ENCODE results near the gene SIN3A.

The SIN3A gene

DNA sequence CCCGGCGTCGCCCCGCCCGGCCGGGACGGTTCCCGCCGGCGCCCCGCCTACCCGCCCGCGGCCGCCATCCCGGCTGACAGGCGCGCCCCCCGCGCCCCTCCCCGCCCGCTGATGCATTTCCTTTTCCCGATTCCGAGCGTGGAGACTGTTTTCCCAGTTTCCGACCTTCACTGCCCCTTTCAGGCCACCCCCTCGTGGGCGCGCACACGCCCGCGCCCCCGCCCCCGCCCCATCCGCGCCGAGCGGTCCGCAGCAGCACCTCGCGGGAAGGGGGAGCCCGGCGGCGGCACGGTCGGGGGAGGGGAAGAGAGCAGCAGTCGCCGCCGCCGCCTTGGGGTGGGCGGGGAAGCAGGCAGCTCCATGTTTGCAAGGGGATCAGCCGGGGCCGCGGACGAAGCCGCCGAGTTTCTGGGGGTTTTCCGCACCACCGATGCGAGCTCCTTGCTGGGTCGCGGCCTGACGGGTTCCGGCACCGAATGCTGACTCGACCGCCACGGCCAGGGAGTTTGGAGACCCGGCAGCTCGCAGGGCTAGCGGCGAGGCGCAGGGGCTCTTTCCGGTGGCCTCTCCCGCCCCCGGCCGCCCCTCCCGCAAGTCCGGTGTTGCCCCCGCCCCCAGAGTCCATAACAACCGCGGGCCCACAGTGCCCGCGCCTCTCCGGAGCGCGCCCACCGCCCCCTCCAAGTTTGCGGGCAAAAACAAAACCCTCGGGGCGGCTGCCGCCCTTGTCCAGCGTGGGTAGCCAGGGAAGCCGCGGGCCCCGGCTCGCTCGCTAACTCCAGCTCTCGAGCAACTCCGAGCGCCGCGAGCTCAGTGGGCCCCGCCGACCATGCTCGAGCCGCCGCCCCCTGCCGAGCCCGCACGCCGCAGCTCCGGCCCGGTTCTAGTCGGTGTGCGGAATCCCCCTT, 3.2 kb upstream of the SIN3A start:
- H3K36me3 ChIP-seq (ENCODE audit: insufficient read depth, low read length): no peaks in the 10 kb centered on the region
- peak overlapping the region; percentile 87 for H3K4me3 ChIP-seq (ENCODE audit: low read length, poor library complexity, severe bottlenecking)
- H4K20me1 ChIP-seq (ENCODE audit: insufficient read depth, low read length, poor library complexity, severe bottlenecking): peaks cover 15% of the 10 kb centered on the region
- TF ChIP-seq EZH2phosphoT487 (IDR thresholded peaks at IDR 0.05; ENCODE audit: borderline replicate concordance): no peak
- TF ChIP-seq, protein P1, sequence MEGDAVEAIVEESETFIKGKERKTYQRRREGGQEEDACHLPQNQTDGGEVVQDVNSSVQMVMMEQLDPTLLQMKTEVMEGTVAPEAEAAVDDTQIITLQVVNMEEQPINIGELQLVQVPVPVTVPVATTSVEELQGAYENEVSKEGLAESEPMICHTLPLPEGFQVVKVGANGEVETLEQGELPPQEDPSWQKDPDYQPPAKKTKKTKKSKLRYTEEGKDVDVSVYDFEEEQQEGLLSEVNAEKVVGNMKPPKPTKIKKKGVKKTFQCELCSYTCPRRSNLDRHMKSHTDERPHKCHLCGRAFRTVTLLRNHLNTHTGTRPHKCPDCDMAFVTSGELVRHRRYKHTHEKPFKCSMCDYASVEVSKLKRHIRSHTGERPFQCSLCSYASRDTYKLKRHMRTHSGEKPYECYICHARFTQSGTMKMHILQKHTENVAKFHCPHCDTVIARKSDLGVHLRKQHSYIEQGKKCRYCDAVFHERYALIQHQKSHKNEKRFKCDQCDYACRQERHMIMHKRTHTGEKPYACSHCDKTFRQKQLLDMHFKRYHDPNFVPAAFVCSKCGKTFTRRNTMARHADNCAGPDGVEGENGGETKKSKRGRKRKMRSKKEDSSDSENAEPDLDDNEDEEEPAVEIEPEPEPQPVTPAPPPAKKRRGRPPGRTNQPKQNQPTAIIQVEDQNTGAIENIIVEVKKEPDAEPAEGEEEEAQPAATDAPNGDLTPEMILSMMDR (conservative IDR thresholded peaks at IDR 0.05; ENCODE audit: low read length): no peak
- H3K79me2 ChIP-seq (ENCODE audit: insufficient read depth, low read length): peaks cover 16% of the 10 kb centered on the region
- H3F3A ChIP-seq (ENCODE audit: low read depth): peaks cover 8% of the 10 kb centered on the region; the same call in 1 of the 2 replicates
- no peaks in the 10 kb centered on the region for H3K9me2 ChIP-seq (replicated peaks; ENCODE audit: low read depth, low read length)
- H3K9ac ChIP-seq (ENCODE audit: low read depth, low read length, poor library complexity, severe bottlenecking): peak overlapping the region; percentile 80
- peak overlapping the region; percentile 79 for H3K4me2 ChIP-seq (ENCODE audit: low read depth, low read length, poor library complexity, severe bottlenecking)
- no peaks in the 10 kb centered on the region for H3K27me3 ChIP-seq (ENCODE audit: insufficient read depth, low read length, poor library complexity, severe bottlenecking)
- peaks cover 20% of the 10 kb centered on the region for H3K4me1 ChIP-seq (ENCODE audit: insufficient read depth, low read length, poor library complexity, severe bottlenecking)
- H3K9me3 ChIP-seq (ENCODE audit: insufficient read depth, low read depth, low read length): no peaks in the 10 kb centered on the region
- peak overlapping the region; percentile 70; the same call in 1 of the 2 replicates for H2AFZ ChIP-seq (ENCODE audit: low read length)

DNA sequence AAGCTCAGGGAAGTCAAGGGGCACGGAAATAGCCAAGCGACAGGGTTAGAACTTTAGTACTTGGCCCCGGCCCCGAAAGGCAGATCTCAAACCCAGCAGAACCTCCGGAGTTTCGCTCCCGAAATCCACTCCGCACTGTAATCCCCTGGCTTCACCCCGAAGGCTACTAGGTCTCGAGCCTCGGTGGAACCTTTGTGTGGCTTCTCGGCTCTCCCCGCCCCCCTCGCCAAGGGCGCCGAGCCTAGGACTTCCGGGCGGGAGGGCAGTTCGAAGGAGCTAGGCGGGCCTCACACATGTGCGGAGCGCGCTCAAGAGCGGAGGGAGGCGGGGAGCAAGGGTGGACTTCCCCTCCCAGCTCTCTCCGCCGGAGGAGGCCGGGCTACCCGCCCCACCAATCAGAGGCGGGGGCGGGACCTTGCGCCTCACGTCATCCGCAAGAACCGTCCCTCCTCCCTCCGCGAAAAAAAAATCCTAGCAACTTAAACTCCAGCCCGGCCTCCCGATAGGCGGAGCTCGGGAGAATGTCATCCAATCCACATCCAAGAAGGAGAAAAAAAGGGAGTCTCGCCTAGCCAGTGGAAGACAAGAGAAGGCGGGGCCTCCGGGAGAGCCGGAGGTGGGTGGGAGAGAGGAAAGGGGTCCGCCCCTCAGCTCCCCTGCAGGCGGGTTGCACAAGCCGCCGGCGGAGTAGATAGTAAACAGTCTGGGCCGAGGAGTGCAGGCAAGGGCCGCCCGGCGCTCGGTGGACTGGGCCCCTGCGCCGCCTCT, 2.4 kb upstream of the SIN3A start:
- H3F3A ChIP-seq (ENCODE audit: low read depth): peaks cover 8% of the 10 kb centered on the region; the same call in 1 of the 2 replicates
- peak overlapping the region; percentile 63 for H2AFZ ChIP-seq (ENCODE audit: low read length)

More for the DNA sequence above, 2.4 kb upstream of the SIN3A start:
- Histone ChIP-seq H4K20me1 (ENCODE audit: insufficient read depth, low read length, poor library complexity, severe bottlenecking) (peaks cover 23% of the 10 kb centered on the region), H3K36me3 (ENCODE audit: insufficient read depth, low read length) (no peaks in the 10 kb centered on the region), H3K9me2 (replicated peaks; ENCODE audit: low read depth, low read length) (no peaks in the 10 kb centered on the region), H3K4me1 (ENCODE audit: insufficient read depth, low read length, poor library complexity, severe bottlenecking) (peaks cover 27% of the 10 kb centered on the region), H3K4me3 (ENCODE audit: low read length, poor library complexity, severe bottlenecking) (peak overlapping the region; percentile 87), H3K27me3 (ENCODE audit: insufficient read depth, low read length, poor library complexity, severe bottlenecking) (no peaks in the 10 kb centered on the region), H3K9me3 (ENCODE audit: insufficient read depth, low read depth, low read length) (no peaks in the 10 kb centered on the region), H3K79me2 (ENCODE audit: insufficient read depth, low read length) (peaks cover 24% of the 10 kb centered on the region), H3K9ac (ENCODE audit: low read depth, low read length, poor library complexity, severe bottlenecking) (peak overlapping the region; percentile 99), H3K4me2 (ENCODE audit: low read depth, low read length, poor library complexity, severe bottlenecking) (peak overlapping the region; percentile 88)
- no peak for TF ChIP-seq EZH2phosphoT487 (IDR thresholded peaks at IDR 0.05; ENCODE audit: borderline replicate concordance)
- TF ChIP-seq, protein P1 (conservative IDR thresholded peaks at IDR 0.05; ENCODE audit: low read length): no peak

All from Loucy (cell line).